ENCODE results near the gene BCAP31. TPM values are rescaled to one million over a fixed set of nuclear protein-coding genes. Genes with fewer than 3 reads are reported as not detected.
A peak's percentile ranks its signal among the peaks of the same experiment; 100 is the strongest.

Gene BCAP31
- total and polyA plus RNA-seq, 2 of the 13 experiments (the other 11 are each of a cell fraction or from before 2014, with no cell fraction given), result 139 to 178 TPM

- TF ChIP-seq IRF1 (CRISPR knock-in tag; IDR thresholded peaks at IDR 0.05; ENCODE audit: low read depth) (no peak), ZNF788 (CRISPR knock-in tag; IDR thresholded peaks at IDR 0.05; ENCODE audit: borderline replicate concordance) (no peak), GZF1 (CRISPR knock-in tag; IDR thresholded peaks at IDR 0.05) (no peak), ZNF280B (CRISPR knock-in tag; IDR thresholded peaks at IDR 0.05; ENCODE audit: borderline replicate concordance) (peak; percentile 6; the same call in 1 of the 2 replicates), ZNF775 (CRISPR knock-in tag; IDR thresholded peaks at IDR 0.05; ENCODE audit: borderline replicate concordance) (no peak), RAD51 (IDR thresholded peaks at IDR 0.05; ENCODE audit: borderline replicate concordance) (no peak), MLLT10 (CRISPR knock-in tag; IDR thresholded peaks at IDR 0.05) (no peak), ZBTB34 (CRISPR knock-in tag; IDR thresholded peaks at IDR 0.05) (no peak), THAP7 (CRISPR knock-in tag; IDR thresholded peaks at IDR 0.05) (no peak), GATAD2A (CRISPR knock-in tag; IDR thresholded peaks at IDR 0.05) (0 out of 2 replicates have a peak, but pooled peaks have one; percentile 12), ZNF383 (CRISPR knock-in tag; IDR thresholded peaks at IDR 0.05; ENCODE audit: borderline replicate concordance) (no peak), ZMYM4 (CRISPR knock-in tag; IDR thresholded peaks at IDR 0.05) (0 out of 2 replicates have a peak, but pooled peaks have one; percentile 17), ZBTB7A (CRISPR knock-in tag; IDR thresholded peaks at IDR 0.05) (no peak), KDM4B (CRISPR knock-in tag; IDR thresholded peaks at IDR 0.05) (no peak), WIZ (CRISPR knock-in tag; IDR thresholded peaks at IDR 0.05) (no peak), MAX (IDR thresholded peaks at IDR 0.05) (peak; percentile 77; the same call in 1 of the 2 replicates), PAF1 (CRISPR knock-in tag; IDR thresholded peaks at IDR 0.05) (no peak), IKZF1 (IDR thresholded peaks at IDR 0.05) (no peak), KDM5B (CRISPR knock-in tag; IDR thresholded peaks at IDR 0.05; ENCODE audit: borderline replicate concordance) (0 out of 2 replicates have a peak, but pooled peaks have one; percentile 40), TFAP4 (IDR thresholded peaks at IDR 0.05; ENCODE audit: borderline replicate concordance, low read depth) (no peak), REXO4 (CRISPR knock-in tag; IDR thresholded peaks at IDR 0.05; ENCODE audit: borderline replicate concordance) (no peak), DNMT1 (CRISPR knock-in tag; IDR thresholded peaks at IDR 0.05) (no peak), ZNF574 (CRISPR knock-in tag; IDR thresholded peaks at IDR 0.05) (peak; percentile 94)
Measured at GRCh38 chrX:153667956-153668396, 56.2 kb downstream of the BCAP31 start (continued).

Measured in HepG2 (cell line).